NCI-H2171 (cell line): ENCODE measurements around the gene ATXN2.
"Not testable (repeated sequence)": the region's sequence is repeated elsewhere in the genome, so short reads cannot be mapped to it uniquely, and the experiment has no call there.

ENCODE experiments used
- DNase-seq: peaks from one replicate; lab custom pipeline; 2025; lab: John Stamatoyannopoulos, UW

Gene ATXN2

GRCh38 chr12:111494676-111495075 is 104.4 kb downstream of the ATXN2 start:
- DNase-seq = no peak

GRCh38 chr12:111492979-111493378 is 106.1 kb downstream of the ATXN2 start:
- not testable (repeated sequence) for DNase-seq

- DNase-seq = no peak
These were observed 110.3 kb downstream of the ATXN2 start for GRCh38 chr12:111488798-111489197.

GRCh38 chr12:111488271-111488670 is 110.8 kb downstream of the ATXN2 start:
- DNase-seq = peak; percentile 50

GRCh38 chr12:111482462-111482861 is 116.7 kb downstream of the ATXN2 start:
- no peak for DNase-seq

GRCh38 chr12:111471236-111471635 is 127.9 kb downstream of the ATXN2 start:
- no peak for DNase-seq

- DNase-seq = no peak
These were observed 129.7 kb downstream of the ATXN2 start for GRCh38 chr12:111469401-111469800.

- DNase-seq = no peak
These were observed 131.3 kb downstream of the ATXN2 start for GRCh38 chr12:111467857-111468241.

GRCh38 chr12:111467092-111467856 is 131.8 kb downstream of the ATXN2 start:
- no peak for DNase-seq

- DNase-seq = no peak
These were observed 136.8 kb downstream of the ATXN2 start for GRCh38 chr12:111462210-111462769.

- DNase-seq = not testable (repeated sequence)
These were observed 139.0 kb downstream of the ATXN2 start for GRCh38 chr12:111460111-111460510.

- DNase-seq = no peak
These were observed 140.5 kb downstream of the ATXN2 start for GRCh38 chr12:111458546-111459172.

- DNase-seq = no peak
These were observed 141.5 kb downstream of the ATXN2 start for GRCh38 chr12:111457577-111457976.

GRCh38 chr12:111457071-111457470 is 142.0 kb downstream of the ATXN2 start:
- no peak for DNase-seq

GRCh38 chr12:111455448-111456320 is 143.4 kb downstream of the ATXN2 start:
- DNase-seq = no peak

GRCh38 chr12:111454716-111455447 is 144.2 kb downstream of the ATXN2 start:
- no peak for DNase-seq

GRCh38 chr12:111454311-111454710 is 144.8 kb downstream of the ATXN2 start:
- DNase-seq = no peak

GRCh38 chr12:111453071-111453989 is 145.8 kb downstream of the ATXN2 start:
- no peak for DNase-seq

- DNase-seq = peak; percentile 32
These were observed 147.4 kb downstream of the ATXN2 start for GRCh38 chr12:111451649-111452129.

GRCh38 chr12:111451232-111451631 is 147.9 kb downstream of the ATXN2 start:
- no peak for DNase-seq
